ENCODE results near the gene FGFR3.
A peak's percentile ranks its signal among the peaks of the same experiment; 100 is the strongest.

Gene FGFR3

GRCh38 chr4:1804638-1805492, 11.8 kb downstream of the FGFR3 start:
- no peak for DNase-seq

- no peak for DNase-seq
These were observed 12.6 kb downstream of the FGFR3 start for GRCh38 chr4:1805493-1806222.

GRCh38 chr4:1806223-1806564, 13.1 kb downstream of the FGFR3 start:
- DNase-seq, result no peak

- no peak for DNase-seq
These were observed 13.7 kb downstream of the FGFR3 start for GRCh38 chr4:1806596-1807331.

- no peak for DNase-seq
These were observed 14.3 kb downstream of the FGFR3 start for GRCh38 chr4:1807332-1807777.

- DNase-seq, result no peak
These were observed 15.3 kb downstream of the FGFR3 start for GRCh38 chr4:1808396-1808795.

GRCh38 chr4:1808851-1809753, 16.0 kb downstream of the FGFR3 start:
- DNase-seq, result no peak

GRCh38 chr4:1809754-1810502, 16.8 kb downstream of the FGFR3 start:
- peak; percentile 78 for DNase-seq

GRCh38 chr4:1810765-1811164, 17.7 kb downstream of the FGFR3 start:
- DNase-seq, result no peak

GRCh38 chr4:1812720-1813119, 19.6 kb downstream of the FGFR3 start:
- no peak for DNase-seq

- DNase-seq, result no peak
These were observed 20.1 kb downstream of the FGFR3 start for GRCh38 chr4:1813231-1813630.

- DNase-seq, result no peak
These were observed 20.8 kb downstream of the FGFR3 start for GRCh38 chr4:1813915-1814314.

GRCh38 chr4:1814453-1814852, 21.4 kb downstream of the FGFR3 start:
- DNase-seq, result no peak

- DNase-seq, result no peak
These were observed 22.3 kb downstream of the FGFR3 start for GRCh38 chr4:1815096-1815996.

- no peak for DNase-seq
These were observed 23.1 kb downstream of the FGFR3 start for GRCh38 chr4:1815997-1816860.

GRCh38 chr4:1819284-1819683, 26.2 kb downstream of the FGFR3 start:
- no peak for DNase-seq

- no peak for DNase-seq
These were observed 26.7 kb downstream of the FGFR3 start for GRCh38 chr4:1819816-1820215.

- DNase-seq, result no peak
These were observed 28.8 kb downstream of the FGFR3 start for GRCh38 chr4:1821679-1822567.
